ENCODE data around the gene KRT1. TPM values are rescaled to one million over a fixed set of nuclear protein-coding genes. Genes with fewer than 3 reads are reported as not detected.

Gene KRT1
- total and polyA plus RNA-seq, 2 donors (not counting 1 experiment from before 2014, with no cell fraction given), result not detected

DNA sequence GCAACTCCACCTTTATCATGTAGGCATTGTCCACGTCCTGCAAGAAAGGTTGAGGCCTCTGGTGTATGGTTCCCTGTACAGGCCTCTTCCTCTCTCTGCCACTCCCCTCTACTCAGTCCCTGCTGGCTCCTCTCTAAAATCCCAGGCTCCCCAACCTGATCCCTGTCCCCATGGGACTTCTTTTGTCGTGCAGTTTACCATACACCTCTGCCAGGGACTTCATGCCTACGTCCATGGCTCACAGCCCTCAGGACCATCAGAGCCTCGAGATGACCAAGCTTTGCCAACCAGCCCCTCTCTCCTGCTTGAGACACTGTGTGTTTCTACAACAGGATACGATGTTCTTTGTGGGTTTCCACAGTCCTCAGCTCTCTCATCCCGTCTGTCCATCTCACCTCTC lies 31.1 kb downstream of the KRT1 start:
- Histone ChIP-seq H3K79me2 (ENCODE audit: control insufficient read depth, insufficient read depth, low read length) (no peaks in the 10 kb centered on the region), H3K27me3 (ENCODE audit: control insufficient read depth, insufficient read depth, low read length) (peaks cover 3% of the 10 kb centered on the region), H3K36me3 (ENCODE audit: control insufficient read depth, insufficient read depth, low read length) (no peaks in the 10 kb centered on the region), H4K20me1 (ENCODE audit: control insufficient read depth, extremely low read depth, insufficient read depth, low read length) (no peaks in the 10 kb centered on the region), H3K4me1 (ENCODE audit: control insufficient read depth, extremely low read depth, insufficient read depth, low read length) (no peaks in the 10 kb centered on the region), H3K4me3 (replicated peaks in 1 of 4; ENCODE audit: control extremely low read depth in 1 of 4, insufficient read depth in 1 of 4, low read depth in 3 of 4, low read length in 4 of 4) (no peak overlapping the region), H3K4me2 (ENCODE audit: extremely low read depth, insufficient read depth, low read length) (no peak overlapping the region), H3K9ac (ENCODE audit: insufficient read depth, low read length) (no peak overlapping the region), H3K9me3 (ENCODE audit: control insufficient read depth, insufficient read depth, low read depth, low read length) (no peaks in the 10 kb centered on the region), H2AFZ (ENCODE audit: low read length) (no peak overlapping the region), H3K27ac (ENCODE audit: insufficient read depth, low read length) (no peak overlapping the region)
- TF ChIP-seq, protein P1, sequence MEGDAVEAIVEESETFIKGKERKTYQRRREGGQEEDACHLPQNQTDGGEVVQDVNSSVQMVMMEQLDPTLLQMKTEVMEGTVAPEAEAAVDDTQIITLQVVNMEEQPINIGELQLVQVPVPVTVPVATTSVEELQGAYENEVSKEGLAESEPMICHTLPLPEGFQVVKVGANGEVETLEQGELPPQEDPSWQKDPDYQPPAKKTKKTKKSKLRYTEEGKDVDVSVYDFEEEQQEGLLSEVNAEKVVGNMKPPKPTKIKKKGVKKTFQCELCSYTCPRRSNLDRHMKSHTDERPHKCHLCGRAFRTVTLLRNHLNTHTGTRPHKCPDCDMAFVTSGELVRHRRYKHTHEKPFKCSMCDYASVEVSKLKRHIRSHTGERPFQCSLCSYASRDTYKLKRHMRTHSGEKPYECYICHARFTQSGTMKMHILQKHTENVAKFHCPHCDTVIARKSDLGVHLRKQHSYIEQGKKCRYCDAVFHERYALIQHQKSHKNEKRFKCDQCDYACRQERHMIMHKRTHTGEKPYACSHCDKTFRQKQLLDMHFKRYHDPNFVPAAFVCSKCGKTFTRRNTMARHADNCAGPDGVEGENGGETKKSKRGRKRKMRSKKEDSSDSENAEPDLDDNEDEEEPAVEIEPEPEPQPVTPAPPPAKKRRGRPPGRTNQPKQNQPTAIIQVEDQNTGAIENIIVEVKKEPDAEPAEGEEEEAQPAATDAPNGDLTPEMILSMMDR (conservative IDR thresholded peaks at IDR 0.05 in 1 of 2, IDR thresholded peaks at IDR 0.05 in 1 of 2; ENCODE audit: low read depth in 1 of 2, low read length in 2 of 2), result no peak
- no peak for TF ChIP-seq EZH2 (IDR thresholded peaks at IDR 0.05; ENCODE audit: low read length, missing control alignments)
- DNase-seq (ENCODE audit: low read depth in 2 of 2), result no peak

DNA sequence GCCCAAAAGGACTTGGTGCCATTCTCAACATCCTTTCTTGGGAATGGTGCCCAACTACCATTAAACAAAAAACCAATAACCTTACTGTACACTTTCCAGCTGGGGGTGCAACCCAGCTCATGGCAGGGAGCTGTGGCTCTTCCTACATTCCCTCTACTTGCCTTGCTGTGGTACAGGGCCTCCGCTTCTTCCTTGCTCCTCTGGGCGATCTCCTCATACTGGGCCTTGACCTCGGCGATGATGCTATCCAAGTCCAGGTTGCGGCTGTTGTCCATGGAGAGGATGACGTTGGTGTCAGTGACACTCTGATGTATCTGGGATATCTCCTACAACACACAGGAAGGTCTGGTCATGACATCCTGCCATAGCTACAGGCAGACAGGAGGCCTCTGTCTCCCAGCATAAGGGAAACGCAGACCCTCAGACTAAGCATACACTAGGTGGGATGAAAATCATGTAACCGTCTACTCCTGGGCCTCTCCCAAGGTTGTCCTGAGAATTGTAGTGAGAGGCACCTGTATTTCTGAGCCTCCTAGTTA lies 32.1 kb downstream of the KRT1 start:
- H3K9me3 ChIP-seq (ENCODE audit: control insufficient read depth, insufficient read depth, low read depth, low read length), result no peaks in the 10 kb centered on the region

DNA sequence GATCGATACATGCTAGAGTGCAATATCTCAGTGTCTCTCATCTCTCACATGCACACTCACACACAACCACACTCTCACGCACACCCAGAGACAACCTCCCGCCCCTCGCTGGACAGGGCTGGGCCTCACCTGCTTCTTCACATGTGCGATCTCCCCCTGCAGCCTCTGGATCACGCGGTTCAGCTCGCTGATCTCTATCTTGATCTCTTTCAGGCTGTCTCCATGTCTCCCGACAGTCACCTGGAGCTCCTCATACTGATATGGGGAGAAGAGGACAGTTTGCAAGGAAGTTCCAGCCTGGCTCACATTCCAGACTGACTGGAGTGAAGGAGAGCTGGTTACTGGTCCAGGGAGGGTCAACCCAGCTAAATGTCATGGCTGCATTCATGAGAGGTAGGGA lies 32.6 kb downstream of the KRT1 start:
- Histone ChIP-seq H4K20me1 (ENCODE audit: control insufficient read depth, extremely low read depth, insufficient read depth, low read length) (no peaks in the 10 kb centered on the region), H3K9me3 (ENCODE audit: control insufficient read depth, insufficient read depth, low read depth, low read length) (no peaks in the 10 kb centered on the region), H3K79me2 (ENCODE audit: control insufficient read depth, insufficient read depth, low read length) (no peaks in the 10 kb centered on the region), H3K4me3 (replicated peaks in 1 of 4; ENCODE audit: control extremely low read depth in 1 of 4, insufficient read depth in 1 of 4, low read depth in 3 of 4, low read length in 4 of 4) (no peak overlapping the region), H3K9ac (ENCODE audit: insufficient read depth, low read length) (no peak overlapping the region), H3K4me1 (ENCODE audit: control insufficient read depth, extremely low read depth, insufficient read depth, low read length) (no peaks in the 10 kb centered on the region), H3K27me3 (ENCODE audit: control insufficient read depth, insufficient read depth, low read length) (peaks cover 3% of the 10 kb centered on the region), H3K27ac (ENCODE audit: insufficient read depth, low read length) (no peak overlapping the region), H2AFZ (ENCODE audit: low read length) (no peak overlapping the region), H3K36me3 (ENCODE audit: control insufficient read depth, insufficient read depth, low read length) (no peaks in the 10 kb centered on the region), H3K4me2 (ENCODE audit: extremely low read depth, insufficient read depth, low read length) (no peak overlapping the region)
- no peak for DNase-seq (ENCODE audit: low read depth in 2 of 2)
- no peak for TF ChIP-seq EZH2 (IDR thresholded peaks at IDR 0.05; ENCODE audit: low read length, missing control alignments)
- TF ChIP-seq, protein P1 (conservative IDR thresholded peaks at IDR 0.05 in 1 of 2, IDR thresholded peaks at IDR 0.05 in 1 of 2; ENCODE audit: low read depth in 1 of 2, low read length in 2 of 2), result no peak

More for the DNA sequence above, 32.1 kb downstream of the KRT1 start:
- Histone ChIP-seq H3K27ac (ENCODE audit: insufficient read depth, low read length) (no peak overlapping the region), H3K4me3 (replicated peaks in 1 of 4; ENCODE audit: control extremely low read depth in 1 of 4, insufficient read depth in 1 of 4, low read depth in 3 of 4, low read length in 4 of 4) (no peak overlapping the region), H3K9ac (ENCODE audit: insufficient read depth, low read length) (no peak overlapping the region), H3K79me2 (ENCODE audit: control insufficient read depth, insufficient read depth, low read length) (no peaks in the 10 kb centered on the region), H3K4me2 (ENCODE audit: extremely low read depth, insufficient read depth, low read length) (no peak overlapping the region), H3K4me1 (ENCODE audit: control insufficient read depth, extremely low read depth, insufficient read depth, low read length) (no peaks in the 10 kb centered on the region), H4K20me1 (ENCODE audit: control insufficient read depth, extremely low read depth, insufficient read depth, low read length) (no peaks in the 10 kb centered on the region), H2AFZ (ENCODE audit: low read length) (no peak overlapping the region), H3K36me3 (ENCODE audit: control insufficient read depth, insufficient read depth, low read length) (no peaks in the 10 kb centered on the region), H3K27me3 (ENCODE audit: control insufficient read depth, insufficient read depth, low read length) (peaks cover 3% of the 10 kb centered on the region)
- no peak for DNase-seq (ENCODE audit: low read depth in 2 of 2)
- TF ChIP-seq, protein P1 (conservative IDR thresholded peaks at IDR 0.05 in 1 of 2, IDR thresholded peaks at IDR 0.05 in 1 of 2; ENCODE audit: low read depth in 1 of 2, low read length in 2 of 2), result no peak
- no peak for TF ChIP-seq EZH2 (IDR thresholded peaks at IDR 0.05; ENCODE audit: low read length, missing control alignments)

Measured in fibroblast of lung (primary cell).